ENCODE data around the gene MRPL16.

MRPL16 gene

DNA sequence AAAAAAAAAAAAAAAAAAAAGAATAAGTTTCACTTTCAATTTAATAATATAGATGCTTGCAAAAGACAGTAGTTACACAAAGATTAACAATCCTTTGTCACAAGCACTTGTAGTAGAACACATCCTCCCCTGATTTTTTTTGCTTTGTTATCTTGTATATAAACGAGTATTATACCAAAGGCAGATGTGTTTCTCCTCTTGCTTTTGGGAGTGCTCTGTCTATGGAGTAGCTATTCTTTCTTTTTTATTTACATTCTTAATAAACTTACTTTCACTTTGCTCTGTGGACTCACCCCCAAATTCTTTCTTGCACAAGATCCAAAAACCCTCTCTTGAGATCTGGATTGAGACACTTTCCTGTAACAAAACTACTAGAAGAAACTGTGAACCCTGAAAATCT is 3.4 kb upstream of the MRPL16 start:
- no peaks in the 10 kb centered on the region for H4K20me1 ChIP-seq (ENCODE audit: insufficient read depth)
- H3K4me3 ChIP-seq (IDR thresholded peaks at IDR 0.05; ENCODE audit: insufficient read depth, low read depth, low read length): no peak overlapping the region
- peaks cover 44% of the 10 kb centered on the region for H3K4me1 ChIP-seq (ENCODE audit: low read depth, poor library complexity, severe bottlenecking)
- no peaks in the 10 kb centered on the region for H3K27me3 ChIP-seq (ENCODE audit: insufficient read depth, low read depth)
- TF ChIP-seq CTCF (conservative IDR thresholded peaks at IDR 0.05; ENCODE audit: low read depth, low read length): no peak
- no peak overlapping the region for H3K4me2 ChIP-seq
- no peak overlapping the region for H2AFZ ChIP-seq (ENCODE audit: low read depth)
- H3K36me3 ChIP-seq (ENCODE audit: insufficient read depth): no peaks in the 10 kb centered on the region
- no peak overlapping the region for H3K9ac ChIP-seq
- H3K27ac ChIP-seq: no peak overlapping the region
- peaks cover 14% of the 10 kb centered on the region for H3K79me2 ChIP-seq (ENCODE audit: insufficient read depth, low read depth)

GRCh38 chr11:59813364-59813763 is 2.8 kb upstream of the MRPL16 start:
- Histone ChIP-seq H4K20me1 (ENCODE audit: insufficient read depth) (no peaks in the 10 kb centered on the region), H3K4me3 (IDR thresholded peaks at IDR 0.05; ENCODE audit: insufficient read depth, low read depth, low read length) (no peak overlapping the region), H3K9ac (no peak overlapping the region), H3K27me3 (ENCODE audit: insufficient read depth, low read depth) (no peaks in the 10 kb centered on the region), H3K4me1 (ENCODE audit: low read depth, poor library complexity, severe bottlenecking) (peaks cover 40% of the 10 kb centered on the region), H3K79me2 (ENCODE audit: insufficient read depth, low read depth) (peaks cover 19% of the 10 kb centered on the region), H2AFZ (ENCODE audit: low read depth) (no peak overlapping the region), H3K4me2 (no peak overlapping the region), H3K36me3 (ENCODE audit: insufficient read depth) (no peaks in the 10 kb centered on the region), H3K27ac (no peak overlapping the region)
- TF ChIP-seq CTCF (conservative IDR thresholded peaks at IDR 0.05; ENCODE audit: low read depth, low read length): no peak

DNA sequence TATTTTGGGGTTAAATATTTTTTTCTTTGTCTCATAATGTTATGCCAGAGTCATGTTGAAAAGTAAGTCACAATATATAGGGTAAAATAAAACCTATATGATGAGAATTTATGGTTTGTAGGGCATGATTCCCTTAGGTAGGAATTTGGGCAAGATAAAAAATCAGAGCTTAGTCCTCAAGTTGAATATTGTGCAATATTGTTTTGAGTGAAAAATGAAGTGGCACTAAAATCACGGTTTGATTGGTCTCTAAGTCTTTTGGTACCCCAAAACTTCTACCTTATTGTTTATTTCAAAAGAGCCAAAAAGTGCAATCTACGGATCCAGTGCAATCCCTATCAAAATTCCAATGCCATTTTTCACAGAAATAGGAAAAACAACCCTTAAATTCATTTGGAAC is 1.6 kb upstream of the MRPL16 start:
- Histone ChIP-seq H2AFZ (ENCODE audit: low read depth) (no peak overlapping the region), H3K79me2 (ENCODE audit: insufficient read depth, low read depth) (peaks cover 19% of the 10 kb centered on the region), H3K27me3 (ENCODE audit: insufficient read depth, low read depth) (no peaks in the 10 kb centered on the region), H3K4me2 (no peak overlapping the region), H3K9ac (no peak overlapping the region), H3K4me3 (IDR thresholded peaks at IDR 0.05; ENCODE audit: insufficient read depth, low read depth, low read length) (no peak overlapping the region), H3K4me1 (ENCODE audit: low read depth, poor library complexity, severe bottlenecking) (peaks cover 29% of the 10 kb centered on the region), H3K36me3 (ENCODE audit: insufficient read depth) (no peaks in the 10 kb centered on the region; the same call in 1 of the 2 replicates), H3K27ac (no peak overlapping the region), H4K20me1 (ENCODE audit: insufficient read depth) (no peaks in the 10 kb centered on the region)
- TF ChIP-seq CTCF (conservative IDR thresholded peaks at IDR 0.05; ENCODE audit: low read depth, low read length): no peak

DNA sequence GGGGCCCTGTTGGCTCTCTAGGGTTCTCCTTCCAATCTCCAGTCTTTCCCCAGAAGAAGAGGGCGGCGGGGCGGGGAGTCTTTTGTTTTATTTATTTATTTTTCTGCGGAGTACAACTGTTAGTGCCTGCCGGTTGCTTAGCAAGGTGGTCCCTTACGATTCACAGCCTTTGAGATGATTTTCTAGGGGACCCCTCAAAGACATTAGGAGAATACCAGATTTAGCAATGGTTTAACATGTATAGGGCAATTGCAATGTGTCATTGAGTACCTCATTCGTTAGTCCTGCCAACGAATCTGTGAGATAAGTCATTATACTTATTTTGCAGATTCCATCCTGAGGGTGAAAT is 307 bp upstream of the MRPL16 start:
- peaks cover 6% of the 10 kb centered on the region; the same call in 1 of the 2 replicates for H3K36me3 ChIP-seq (ENCODE audit: insufficient read depth)
- H3K27me3 ChIP-seq (ENCODE audit: insufficient read depth, low read depth): no peaks in the 10 kb centered on the region
- H4K20me1 ChIP-seq (ENCODE audit: insufficient read depth): no peaks in the 10 kb centered on the region
- peaks cover 21% of the 10 kb centered on the region for H3K4me1 ChIP-seq (ENCODE audit: low read depth, poor library complexity, severe bottlenecking)
- H2AFZ ChIP-seq (ENCODE audit: low read depth): peak overlapping the region; percentile 100
- no peak overlapping the region for H3K4me3 ChIP-seq (IDR thresholded peaks at IDR 0.05; ENCODE audit: insufficient read depth, low read depth, low read length)
- H3K79me2 ChIP-seq (ENCODE audit: insufficient read depth, low read depth): peaks cover 19% of the 10 kb centered on the region
- no peak for TF ChIP-seq CTCF (conservative IDR thresholded peaks at IDR 0.05; ENCODE audit: low read depth, low read length)
- peak overlapping the region; percentile 90; the same call in 1 of the 2 replicates for H3K27ac ChIP-seq
- peak overlapping the region; percentile 61 for H3K4me2 ChIP-seq
- H3K9ac ChIP-seq: peak overlapping the region; percentile 93; the same call in 1 of the 2 replicates
